Omental fat pad (tissue), 4 donors: Measurements from ENCODE around the gene XAGE1B. TPM values are rescaled to one million over a fixed set of nuclear protein-coding genes. Genes with fewer than 3 reads are reported as not detected.
"Not testable (repeated sequence)": the region's sequence is repeated elsewhere in the genome, so short reads cannot be mapped to it uniquely, and the experiment has no call there.

Experiments
- ATAC-seq: fragments of 150-250 bp; one replicate; pipeline ENCODE4 v1.9.1; 2016; ENCODE audit warnings: mild to moderate bottlenecking, moderate library complexity; ENCODE audit not compliant: low FRiP score
- DNase-seq: peaks from one replicate; pipeline ENCODE4 v3.0.0-alpha.2; 2019; ENCODE audit warnings: low spot score
- CTCF ChIP-seq, 3 donors: fragments of 450-650 bp; IDR thresholded peaks; one replicate each; pipeline ENCODE4 v1.5.1; 2016 to 2017; ENCODE audit warnings: antibody characterized with exemption in 3 of 3, mild to moderate bottlenecking in 3 of 3, moderate library complexity in 2 of 3
- total RNA-seq, 4 donors: library from RNA; depleted of rRNA; stranded (reverse); fragments of >200 nt; gene quantifications; one replicate each; pipeline ENCODE4 v1.1.0, GENCODE V29; 2016

The XAGE1B gene, protein sequence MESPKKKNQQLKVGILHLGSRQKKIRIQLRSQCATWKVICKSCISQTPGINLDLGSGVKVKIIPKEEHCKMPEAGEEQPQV
- not detected for total RNA-seq

- DNase-seq, ATAC-seq: not testable (repeated sequence)
Observed at GRCh38 chrX:52516987-52517325, at the start of gene XAGE1B. XAGE1B (minus strand) TSS chrX:52517063; CDS start chrX:52515527, 1,536 bp downstream.

- no peak for TF ChIP-seq CTCF (IDR thresholded peaks at IDR 0.05)
- ATAC-seq: no peak
- no peak for DNase-seq
Observed at GRCh38 chrX:52563105-52563504, 46.2 kb upstream of the XAGE1B start.

- ATAC-seq (no peak), DNase-seq (no peak)
- TF ChIP-seq CTCF (IDR thresholded peaks at IDR 0.05): no peak
Observed at GRCh38 chrX:52558140-52558539, 41.3 kb upstream of the XAGE1B start.

GRCh38 chrX:52556741-52557140 is 39.9 kb upstream of the XAGE1B start:
- no peak for TF ChIP-seq CTCF (IDR thresholded peaks at IDR 0.05)
- ATAC-seq (no peak), DNase-seq (no peak)

- ATAC-seq (no peak), DNase-seq (no peak)
Observed at GRCh38 chrX:52553995-52554642, 37.3 kb upstream of the XAGE1B start.

DNA sequence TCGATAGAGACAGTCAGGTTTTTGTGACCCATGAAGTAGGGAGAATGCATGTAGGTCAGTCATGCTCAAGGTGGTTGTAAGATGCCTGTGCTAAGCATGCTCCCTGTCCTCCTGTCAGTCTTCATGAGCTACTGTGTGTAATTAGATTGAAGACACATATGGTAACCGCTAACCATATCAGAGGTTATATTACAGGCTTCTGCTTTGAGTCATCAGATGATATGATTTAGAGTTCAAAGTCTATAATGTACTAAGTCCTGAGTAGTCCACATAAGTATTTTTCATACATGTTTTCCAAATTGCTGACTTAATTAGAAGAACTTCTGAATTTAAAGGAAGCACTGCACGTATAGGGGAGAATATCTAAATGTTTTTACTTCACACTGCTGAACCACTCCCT is 31.9 kb upstream of the XAGE1B start:
- not testable (repeated sequence) for DNase-seq, ATAC-seq

More at GRCh38 chrX:52553995-52554642, 37.3 kb upstream of the XAGE1B start:
- no peak for TF ChIP-seq CTCF (IDR thresholded peaks at IDR 0.05)

- no peak for DNase-seq
- no peak for ATAC-seq
- no peak for TF ChIP-seq CTCF (IDR thresholded peaks at IDR 0.05)
Observed at GRCh38 chrX:52544147-52544840, 27.4 kb upstream of the XAGE1B start.

GRCh38 chrX:52542311-52542710 is 25.4 kb upstream of the XAGE1B start:
- no peak for TF ChIP-seq CTCF (IDR thresholded peaks at IDR 0.05)
- ATAC-seq: no peak
- no peak for DNase-seq

DNA sequence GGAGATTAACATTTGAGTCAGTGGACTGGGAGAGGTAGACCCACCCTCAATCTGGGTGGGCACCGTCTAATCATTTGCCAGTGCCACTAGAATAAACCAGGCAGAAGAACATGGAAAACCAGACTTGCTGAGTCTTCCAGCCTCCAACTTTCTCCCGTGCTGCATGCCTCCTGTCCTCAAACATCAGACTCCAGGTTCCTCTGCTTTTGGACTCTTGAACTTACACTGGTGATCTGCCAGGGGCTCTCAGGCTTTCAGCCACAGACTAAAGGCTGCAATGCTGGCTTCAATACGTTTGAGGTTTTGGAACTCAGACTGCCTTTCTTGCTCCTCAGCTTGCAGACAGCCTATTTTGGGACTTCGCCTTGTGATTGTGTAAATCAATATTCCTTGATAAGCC is 24.2 kb upstream of the XAGE1B start:
- not testable (repeated sequence) for ATAC-seq, DNase-seq

- ATAC-seq, DNase-seq: not testable (repeated sequence)
Observed at GRCh38 chrX:52516110-52516986, 515 bp downstream of the XAGE1B start.

GRCh38 chrX:52511126-52511525 is 5.7 kb downstream of the XAGE1B start:
- DNase-seq, ATAC-seq: not testable (repeated sequence)
